A673 (cell line): ENCODE results near the gene RORB. TPM values are rescaled to one million over a fixed set of nuclear protein-coding genes. Genes with fewer than 3 reads are reported as not detected.

Experiments used
- BruUV-seq: library from RNA; stranded (reverse); fragments of 400-500 nt; replicated peaks from 2 replicates; lab custom pipeline; 2021; lab: Mats Ljungman, UMichigan
- CTCF ChIA-PET: fragments of 300-600 bp; sonication (Branson Sonifier 250); formaldehyde crosslinking; loops from one replicate; lab custom pipeline; 2022; ENCODE audit warnings: antibody characterized with exemption; lab: Charles Lee
- POLR2A ChIA-PET: fragments of 300-600 bp; sonication (Branson Sonifier 250); formaldehyde crosslinking; loops from one replicate; lab custom pipeline; 2022; ENCODE audit warnings: antibody characterized with exemption; ENCODE audit not compliant: low non-redundant PET; lab: Charles Lee
- DNase-seq: peaks from one replicate; pipeline ENCODE4 v3.0.0-alpha.2; 2015; ENCODE audit warnings: low spot score
- H3K27ac ChIP-seq: fragments of 200-600 bp; sonication (generic); 2 replicates; pipeline ENCODE4 v1.5.1; 2016; ENCODE audit warnings: mixed run types, low read depth, mild to moderate bottlenecking, mixed read lengths, antibody characterized with exemption, low read length; ENCODE audit not compliant: poor library complexity, severe bottlenecking
- H3K27me3 ChIP-seq: fragments of 200-600 bp; sonication (generic); replicated peaks from 2 replicates; pipeline ENCODE4 v1.6.1; 2017; ENCODE audit warnings: mixed run types, low read depth, mild to moderate bottlenecking, mixed read lengths, antibody characterized with exemption, low read length; ENCODE audit not compliant: insufficient read depth, poor library complexity
- H3K36me3 ChIP-seq: fragments of 200-600 bp; sonication (generic); 2 replicates; pipeline ENCODE4 v1.6.1; 2016; ENCODE audit warnings: mixed run types, mild to moderate bottlenecking, mixed read lengths, antibody characterized with exemption, low read length; ENCODE audit not compliant: insufficient read depth, poor library complexity, severe bottlenecking
- H3K4me1 ChIP-seq: fragments of 200-600 bp; sonication (generic); 2 replicates; pipeline ENCODE4 v1.6.1; 2017; ENCODE audit warnings: mixed run types, mild to moderate bottlenecking, mixed read lengths, antibody characterized with exemption, low read length; ENCODE audit not compliant: insufficient read depth, poor library complexity, severe bottlenecking
- H3K4me3 ChIP-seq: fragments of 200-600 bp; sonication (generic); 2 replicates; pipeline ENCODE4 v1.5.1; 2016; ENCODE audit warnings: low read depth, mixed run types, mild to moderate bottlenecking, mixed read lengths, low read length; ENCODE audit not compliant: poor library complexity, severe bottlenecking
- H3K9me3 ChIP-seq: fragments of 200-600 bp; sonication (generic); 2 replicates; pipeline ENCODE4 v1.6.1; 2016; ENCODE audit warnings: mixed run types, low read depth, mild to moderate bottlenecking, mixed read lengths, antibody characterized with exemption, low read length; ENCODE audit not compliant: poor library complexity, severe bottlenecking
- CTCF ChIP-seq: fragments of 300-800, 200-600 bp; sonication (generic); conservative IDR thresholded peaks from 2 replicates; pipeline ENCODE4 v1.5.1; 2017; ENCODE audit warnings: low read depth, mild to moderate bottlenecking, antibody characterized with exemption, low read length, moderate library complexity, mixed read lengths
- EZH2 ChIP-seq: fragments of 200-600 bp; sonication (generic); IDR thresholded peaks from 2 replicates; pipeline ENCODE4 v1.6.1; 2017; ENCODE audit warnings: borderline replicate concordance, low read depth, mild to moderate bottlenecking, mixed read lengths, antibody characterized with exemption, low read length; ENCODE audit not compliant: poor library complexity, severe bottlenecking
- intact Hi-C: fragments of 100-400 bp; cut with micrococcal nuclease; formaldehyde crosslinking; loops from one replicate; pipeline ENCODE4 v1.10.0; 2022; ENCODE audit not compliant: unreplicated experiment
- total RNA-seq: library from RNA; stranded (reverse); gene quantifications from 2 replicates; pipeline ENCODE4 v1.2.3, GENCODE V29; 2021

RORB gene
- total RNA-seq, 1 experiment from 2014 or later = 0.02 TPM

- TF ChIP-seq CTCF (no peak), EZH2 (no peak)
- no peaks in the 10 kb centered on the region for H3K36me3 ChIP-seq
- no peaks in the 10 kb centered on the region for H3K27me3 ChIP-seq
- BruUV-seq = no TSS peak
- ChIA-PET CTCF (no interaction called here), POLR2A (no interaction called here)
- no peak for DNase-seq
- intact Hi-C loops = no loop called here
- no peaks in the 10 kb centered on the region for H3K4me1 ChIP-seq
- H3K9me3 ChIP-seq = no peaks in the 10 kb centered on the region
- no peak overlapping the region for H3K27ac ChIP-seq
- no peak overlapping the region for H3K4me3 ChIP-seq
Observed at GRCh38 chr9:74598874-74599273, 101.7 kb downstream of the RORB start.

GRCh38 chr9:74609671-74610405, 112.7 kb downstream of the RORB start:
- Histone ChIP-seq H3K27ac (no peak overlapping the region), H3K4me1 (no peaks in the 10 kb centered on the region), H3K4me3 (no peak overlapping the region), H3K27me3 (peaks cover 24% of the 10 kb centered on the region), H3K9me3 (no peaks in the 10 kb centered on the region), H3K36me3 (no peaks in the 10 kb centered on the region)
- TF ChIP-seq EZH2 (no peak), CTCF (0 out of 2 replicates have a peak, but pooled peaks have one; percentile 13)
- intact Hi-C loops = no loop called here
- ChIA-PET POLR2A (no interaction called here), CTCF (interaction anchor here (0.7 kb wide), 1 partner anchor 671 kb away, joined by 4 read pairs; no protein-coding TSS in a partner anchor)
- BruUV-seq = no TSS peak
- peak; percentile 24 for DNase-seq

- intact Hi-C loops = no loop called here
- H3K27ac ChIP-seq = no peak overlapping the region
- no peaks in the 10 kb centered on the region for H3K4me1 ChIP-seq
- CTCF ChIA-PET = no interaction called here
- H3K4me3 ChIP-seq = no peak overlapping the region
- BruUV-seq = no TSS peak
- peaks cover 24% of the 10 kb centered on the region for H3K27me3 ChIP-seq
- no peak for DNase-seq
- POLR2A ChIA-PET = no interaction called here
- TF ChIP-seq CTCF (no peak), EZH2 (no peak)
- H3K9me3 ChIP-seq = no peaks in the 10 kb centered on the region
- no peaks in the 10 kb centered on the region for H3K36me3 ChIP-seq
Observed at GRCh38 chr9:74610523-74611061, 113.5 kb downstream of the RORB start.
